HG03103 (cell line): ENCODE measurements around the gene PLEKHH3.

Source experiments
- ATAC-seq: cut with Tn5 transposase; IDR thresholded peaks from one replicate; pipeline ENCODE4 v1.9.1; 2021; ENCODE audit warnings: low read depth; ENCODE audit not compliant: unreplicated experiment

Gene PLEKHH3

DNA sequence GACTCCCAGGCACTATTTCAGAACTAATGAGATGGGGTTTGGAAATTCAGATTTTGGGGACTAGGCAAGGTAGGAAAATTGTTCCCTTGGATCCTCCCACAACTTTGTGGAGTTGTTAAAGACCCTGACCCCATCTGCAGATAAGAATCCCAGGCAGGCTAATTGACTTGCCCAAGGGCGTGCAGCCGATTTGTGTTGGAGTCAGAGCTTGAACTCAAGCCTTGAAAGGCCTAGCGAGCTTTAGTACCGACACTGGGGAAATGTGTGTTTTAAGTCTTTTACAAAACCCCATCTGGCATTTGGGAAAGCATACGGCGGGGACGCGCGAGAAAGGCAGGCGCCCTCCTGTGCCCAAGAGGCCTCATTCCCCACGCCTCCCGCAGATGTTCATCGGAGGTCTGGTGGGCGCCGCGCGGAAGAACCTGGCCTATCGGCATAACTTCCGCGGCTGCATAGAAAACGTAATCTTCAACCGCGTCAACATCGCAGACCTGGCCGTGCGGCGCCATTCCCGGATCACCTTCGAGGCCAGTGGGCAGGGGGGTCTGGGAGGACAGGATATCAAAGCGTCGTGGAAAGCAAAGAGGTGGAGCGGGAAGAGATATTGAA lies 9.8 kb upstream of the PLEKHH3 start:
- ATAC-seq, result no peak

DNA sequence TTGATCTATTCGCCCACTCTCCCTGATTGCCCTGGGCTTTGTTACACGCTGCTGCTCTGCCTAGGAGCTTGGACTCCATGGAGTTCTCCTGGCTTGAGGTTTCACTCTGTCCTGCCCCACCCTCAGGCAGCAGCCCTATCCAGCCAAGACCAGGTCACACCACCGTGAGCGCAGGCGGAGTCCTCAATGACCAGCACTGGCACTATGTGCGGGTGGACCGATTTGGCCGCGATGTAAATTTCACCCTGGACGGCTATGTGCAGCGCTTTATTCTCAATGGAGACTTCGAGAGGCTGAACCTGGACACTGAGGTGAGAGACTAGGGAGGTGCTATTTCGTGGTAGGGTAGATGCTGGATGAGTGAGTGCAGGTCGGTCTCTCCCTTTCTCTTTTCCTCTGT lies 9.0 kb upstream of the PLEKHH3 start:
- ATAC-seq, result no peak

DNA sequence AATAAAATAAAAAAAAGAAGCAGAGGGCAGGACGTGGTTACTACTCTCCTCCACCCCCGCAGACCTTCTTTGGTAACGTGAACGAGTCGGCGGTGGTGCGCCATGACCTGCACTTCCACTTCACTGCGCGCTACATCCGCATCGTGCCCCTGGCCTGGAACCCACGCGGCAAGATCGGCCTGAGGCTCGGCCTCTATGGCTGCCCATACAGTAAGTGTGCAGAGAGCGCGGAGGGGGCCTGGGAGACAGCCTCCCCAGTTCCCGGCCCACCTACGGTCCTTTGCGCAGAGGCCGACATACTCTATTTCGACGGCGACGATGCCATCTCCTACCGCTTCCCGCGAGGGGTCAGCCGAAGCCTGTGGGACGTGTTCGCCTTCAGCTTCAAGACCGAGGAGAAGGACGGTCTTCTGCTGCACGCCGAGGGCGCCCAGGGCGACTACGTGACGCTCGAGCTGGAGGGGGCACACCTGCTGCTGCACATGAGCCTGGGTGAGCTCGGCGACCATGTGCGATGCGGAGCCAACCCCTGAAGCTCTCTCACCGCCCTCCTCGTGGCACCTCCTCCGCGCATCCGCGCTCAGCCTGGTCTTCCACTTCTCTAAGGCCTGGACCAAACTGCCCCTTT lies 8.2 kb upstream of the PLEKHH3 start:
- ATAC-seq, result no peak

DNA sequence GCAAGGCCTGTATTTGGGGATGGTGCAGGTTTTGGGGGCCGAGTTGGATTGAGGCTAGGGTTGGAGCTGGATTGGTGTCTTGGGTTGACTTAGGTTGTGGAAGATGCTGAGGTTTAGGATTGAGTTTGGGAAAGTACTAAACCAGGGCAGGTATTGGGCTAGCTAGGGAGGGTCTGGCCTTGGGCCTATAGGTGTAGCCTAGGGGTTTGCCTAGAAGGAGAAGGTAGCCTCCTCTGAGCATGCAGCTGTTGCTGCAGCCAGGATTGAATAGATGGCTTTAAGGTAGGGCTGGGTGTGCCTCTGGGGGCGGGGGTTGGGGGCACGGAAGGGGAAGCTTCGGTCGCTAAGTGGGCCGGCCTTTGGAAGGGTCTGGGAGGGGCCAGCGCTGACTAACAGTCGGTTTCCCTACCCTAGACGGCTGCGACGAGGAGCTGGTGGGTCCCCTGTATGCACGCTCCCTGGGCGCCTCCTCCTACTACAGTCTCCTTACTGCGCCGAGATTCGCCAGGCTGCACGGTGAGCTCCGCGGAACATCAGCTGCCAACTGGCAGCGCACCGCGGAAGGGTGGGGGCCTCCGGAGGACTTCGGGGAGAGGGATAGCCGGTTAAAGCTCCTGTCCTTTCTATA lies 6.7 kb upstream of the PLEKHH3 start:
- no peak for ATAC-seq

DNA sequence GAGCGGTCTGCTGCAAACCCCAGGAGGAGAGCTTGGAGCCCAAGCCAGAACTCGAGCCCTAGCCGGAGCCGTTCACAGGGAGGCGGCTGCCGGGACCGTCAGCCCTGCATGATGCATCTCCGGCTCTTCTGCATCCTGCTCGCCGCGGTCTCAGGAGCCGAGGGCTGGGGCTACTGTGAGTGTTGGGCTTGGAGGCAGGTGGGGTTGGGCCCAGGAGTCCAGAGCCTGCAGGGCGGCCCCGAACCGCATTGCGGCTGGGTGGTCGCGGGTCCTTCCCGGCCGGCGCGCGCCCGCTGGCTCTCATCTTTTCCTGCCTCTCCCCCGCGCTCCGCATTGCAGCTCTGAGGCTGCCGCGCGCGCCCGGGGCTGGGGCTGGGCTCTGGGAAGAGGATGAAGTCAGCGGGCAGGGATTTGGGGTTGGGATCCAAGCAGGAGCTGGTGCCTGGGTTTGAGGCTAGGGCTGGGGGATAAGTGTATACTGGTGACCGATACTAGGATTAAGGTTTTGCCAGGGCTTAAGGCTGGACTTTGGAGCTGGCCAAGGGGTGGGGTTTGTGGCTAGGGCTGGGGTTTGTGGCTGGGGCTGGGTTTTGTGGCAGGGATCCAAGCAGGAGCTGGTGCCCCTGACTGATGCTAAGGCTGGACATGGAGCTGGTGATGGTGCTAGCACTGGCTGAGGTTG lies 6.1 kb upstream of the PLEKHH3 start:
- ATAC-seq, result no peak

DNA sequence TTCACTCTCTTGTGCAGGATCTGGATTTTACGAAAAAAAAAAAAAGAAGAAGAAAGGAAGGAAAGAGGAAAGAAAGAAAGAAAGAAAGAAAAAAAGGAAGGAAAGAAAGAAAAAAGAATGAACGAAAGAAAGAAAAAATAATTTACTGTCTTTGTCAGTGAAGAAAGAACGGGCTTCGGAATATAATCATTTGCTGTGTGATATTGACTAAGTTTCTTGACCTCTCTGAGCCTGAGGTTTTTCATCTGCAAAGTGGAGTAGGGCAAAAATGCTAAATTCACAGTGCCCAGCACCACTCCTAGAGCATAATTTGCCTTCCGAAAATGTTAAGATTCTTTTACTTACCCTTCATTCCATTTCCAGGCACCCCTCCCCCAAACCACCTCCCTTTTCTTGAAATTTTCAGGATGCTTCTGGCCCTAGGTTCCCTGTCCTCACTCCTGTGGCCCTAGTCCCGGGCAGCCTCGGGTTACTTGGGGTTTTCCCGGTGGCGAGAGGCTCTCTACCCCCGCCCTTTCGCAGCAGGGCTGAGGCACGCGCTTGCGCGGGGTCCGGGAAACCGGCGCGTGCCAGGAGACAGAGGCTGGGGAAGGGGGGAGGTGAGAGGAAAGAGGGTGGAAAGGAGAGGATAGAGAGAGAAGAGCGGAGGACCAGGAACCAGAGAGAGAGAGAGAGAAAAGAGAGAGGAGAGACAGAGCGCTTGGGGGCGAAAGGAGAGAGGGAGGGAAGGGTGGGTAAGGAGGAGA lies 5.4 kb upstream of the PLEKHH3 start, which contains the start of gene CNTNAP1:
Gene CNTNAP1, plus strand, starts transcription at position 556 of the 746 bp plus-strand sequence. CDS start 299 bp downstream, outside the sequence.
- no peak for ATAC-seq

DNA sequence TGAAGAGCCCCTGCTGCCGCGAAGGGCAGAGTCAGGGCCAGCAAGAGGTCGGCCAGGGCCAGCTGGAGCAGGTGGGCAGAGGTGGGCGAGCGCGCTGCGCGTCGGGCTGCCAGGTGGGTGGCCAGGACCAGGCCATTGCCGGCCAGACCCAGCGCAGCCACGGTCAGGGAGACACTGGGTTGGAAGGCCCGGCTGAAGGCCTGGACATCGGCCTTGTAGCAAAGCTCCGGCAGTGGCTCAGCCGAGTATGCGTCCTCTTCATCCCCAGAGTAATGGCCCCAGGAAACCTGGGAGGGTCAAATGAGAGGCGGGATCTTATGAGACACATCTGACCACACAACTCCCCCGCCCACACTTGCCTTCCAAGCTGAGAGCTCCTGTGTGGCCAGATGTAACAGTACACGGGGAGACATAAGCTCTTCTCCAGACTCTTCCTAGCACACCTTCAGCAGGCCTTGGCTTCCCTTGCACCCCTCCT lies 3.6 kb upstream of the PLEKHH3 start:
- no peak for ATAC-seq

DNA sequence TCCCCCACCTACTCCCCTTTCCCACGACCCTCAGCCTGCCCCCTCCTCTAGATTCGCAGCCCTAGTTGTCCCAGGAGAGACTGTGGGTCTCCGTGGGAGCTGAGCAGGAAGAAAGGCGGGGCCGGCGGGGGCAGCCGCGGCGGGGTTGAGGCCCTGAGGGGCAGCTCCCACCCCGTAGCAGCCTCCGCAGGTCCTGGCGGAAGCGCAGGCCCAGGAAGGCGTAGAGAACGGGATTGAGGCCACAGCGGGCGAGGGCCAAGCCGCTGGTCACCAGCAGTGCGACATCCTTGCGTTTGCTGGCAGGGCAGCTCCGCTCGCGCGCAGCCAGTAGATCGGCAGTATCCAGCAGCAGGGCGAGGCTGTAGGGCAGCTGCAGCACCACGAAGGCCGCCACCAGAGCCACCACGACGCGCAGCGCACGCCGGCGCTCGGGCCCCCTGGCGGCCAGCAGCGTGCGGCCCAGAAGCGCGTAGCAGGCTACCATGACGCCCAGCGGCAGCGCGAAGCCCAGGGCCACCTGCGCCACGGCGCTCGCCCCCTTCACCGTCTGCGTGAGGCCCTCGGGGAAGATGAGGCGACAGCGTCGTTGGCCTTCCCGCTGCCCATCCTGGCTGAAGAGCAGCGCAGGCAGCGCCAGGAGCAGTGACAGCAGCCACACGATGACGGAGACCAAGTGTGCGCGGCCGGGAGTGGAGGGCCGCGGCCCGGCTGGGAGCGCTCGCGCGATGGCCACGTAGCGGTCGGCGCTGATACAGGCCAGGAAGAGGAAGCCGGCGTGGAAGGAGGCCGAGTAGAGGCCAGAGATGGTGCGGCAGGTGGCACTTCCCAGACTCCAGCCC lies 2.9 kb upstream of the PLEKHH3 start:
- ATAC-seq, result no peak

DNA sequence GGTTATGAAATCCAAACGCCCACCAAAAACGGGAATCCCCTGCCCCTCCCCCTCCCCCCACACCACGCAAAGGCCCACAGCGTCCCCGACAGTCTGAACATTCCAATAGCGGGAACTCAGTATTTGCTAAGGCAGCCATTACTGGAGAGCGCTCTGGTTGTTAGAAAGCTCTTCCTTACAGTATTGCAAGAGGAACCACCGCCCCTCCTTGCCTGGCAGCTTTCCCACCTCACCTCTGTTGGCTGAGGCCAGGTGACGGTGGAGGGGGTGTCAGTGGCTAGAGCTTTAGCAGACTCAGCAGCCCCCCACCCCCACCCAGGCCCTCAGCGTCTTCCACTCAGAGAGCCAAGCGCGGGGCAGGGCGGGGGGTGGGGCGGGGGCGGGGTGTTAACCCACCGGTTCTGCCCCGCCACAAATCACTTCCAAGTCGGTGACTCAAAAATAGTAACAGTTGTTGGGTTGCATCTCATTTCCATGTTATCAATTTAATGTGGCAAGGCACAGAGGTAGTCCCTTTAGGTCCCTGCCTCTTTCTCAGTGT lies 2.2 kb upstream of the PLEKHH3 start:
- no peak for ATAC-seq

DNA sequence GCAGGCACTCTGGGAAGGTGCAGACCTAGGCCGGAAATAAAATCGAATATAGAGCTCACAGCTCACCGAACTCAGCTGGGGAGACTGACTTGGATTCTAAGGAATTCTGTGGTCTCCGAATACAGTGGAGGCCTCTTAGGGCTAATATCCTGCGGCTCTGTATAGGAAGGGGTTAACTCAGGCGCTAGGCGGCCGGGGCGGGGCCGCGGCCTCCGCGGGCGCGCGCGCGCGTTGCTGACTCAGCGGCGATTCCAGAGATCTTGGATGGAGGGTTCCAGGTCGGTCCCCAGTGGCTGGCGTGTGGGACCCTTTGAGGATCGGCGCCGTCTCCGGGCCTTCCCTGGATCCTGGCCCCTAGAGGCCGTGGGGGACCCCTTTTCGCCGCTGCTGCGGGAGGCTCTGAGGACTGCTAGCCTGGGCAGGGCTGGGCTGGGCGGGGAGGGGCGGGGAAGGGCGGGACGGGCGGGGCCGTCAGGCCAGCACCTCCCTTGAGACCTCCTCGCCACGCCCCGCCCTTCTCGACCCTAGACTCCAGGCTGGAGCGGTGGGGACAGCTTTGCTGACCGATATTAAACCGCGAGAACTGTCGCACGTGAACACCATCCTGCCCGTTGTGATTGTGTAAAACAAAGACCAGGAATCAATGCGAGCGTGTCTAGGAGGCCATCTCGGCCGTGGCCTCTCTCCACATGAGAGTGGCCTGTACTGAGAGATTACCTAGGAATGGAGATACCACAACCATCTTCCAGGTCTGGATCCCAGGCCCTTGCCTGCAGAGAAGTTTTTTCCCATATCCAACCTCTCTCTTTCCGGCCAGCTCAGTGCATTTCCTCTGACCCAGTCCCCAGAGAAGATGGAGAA lies 1.4 kb upstream of the PLEKHH3 start:
- no peak for ATAC-seq

DNA sequence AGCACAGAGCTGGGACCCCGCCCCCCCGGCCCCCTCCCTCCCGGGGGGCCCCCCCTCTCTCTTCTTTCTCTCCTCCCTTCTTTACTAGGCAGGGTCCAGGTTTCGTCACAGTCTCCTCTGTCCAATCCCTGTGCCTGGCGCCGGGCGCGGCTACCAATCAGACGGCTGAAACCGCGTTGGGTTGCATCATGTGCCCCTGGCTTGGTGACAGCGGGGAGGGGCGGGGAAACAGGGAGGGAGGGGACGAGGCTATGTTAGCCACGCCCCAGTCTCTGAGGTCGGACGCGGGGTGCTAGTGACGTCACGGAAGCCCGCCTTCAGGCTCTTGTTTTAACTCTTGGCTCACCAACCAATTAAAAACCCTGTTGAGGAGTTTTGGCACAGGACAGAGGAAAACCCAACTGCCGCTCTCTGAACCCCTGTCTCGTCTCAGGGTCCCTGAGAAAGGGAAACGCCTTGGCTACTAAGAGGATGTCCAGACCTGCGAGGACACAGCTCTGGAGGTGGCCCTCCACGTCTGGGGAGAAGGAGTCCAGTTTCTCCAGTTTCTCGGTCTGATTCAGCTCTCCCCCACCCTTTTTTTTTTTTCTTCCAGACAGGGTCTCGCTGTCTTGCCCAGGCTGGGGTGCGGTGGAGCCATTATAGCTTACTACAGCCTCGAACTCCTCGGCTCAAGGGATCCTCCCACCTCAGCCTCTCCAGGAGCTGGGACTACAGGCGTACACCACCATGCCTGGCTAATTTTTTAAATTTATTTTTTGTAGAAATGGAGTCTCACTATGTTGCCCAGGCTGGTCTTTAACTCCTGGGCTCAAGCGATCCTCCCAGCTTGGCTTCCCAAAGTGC lies 441 bp upstream of the PLEKHH3 start:
- ATAC-seq, result peak; percentile 53

DNA sequence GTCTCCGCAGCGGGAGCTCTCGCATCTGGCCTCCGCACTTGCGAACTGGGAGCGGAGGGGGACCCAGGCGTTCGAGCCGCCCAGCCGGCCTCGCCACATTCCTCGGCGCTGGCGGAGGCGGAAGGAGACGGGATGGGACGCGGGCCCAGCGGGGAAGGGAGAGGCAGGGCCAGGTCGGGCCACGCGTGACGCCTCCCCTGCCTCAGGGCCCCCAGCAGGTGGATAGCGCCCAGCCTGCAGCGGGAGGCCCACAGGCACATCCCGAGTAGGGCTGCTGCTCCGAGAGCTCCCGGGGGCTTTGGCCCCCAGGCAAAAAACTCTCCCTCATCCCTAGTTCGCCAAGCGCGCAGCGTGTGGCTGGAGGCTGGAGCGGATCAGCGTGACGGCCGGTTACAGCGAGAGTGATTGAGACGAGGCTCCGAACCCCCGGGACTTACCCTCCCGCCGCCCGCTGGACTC lies 800 bp downstream of the PLEKHH3 start:
- no peak for ATAC-seq

DNA sequence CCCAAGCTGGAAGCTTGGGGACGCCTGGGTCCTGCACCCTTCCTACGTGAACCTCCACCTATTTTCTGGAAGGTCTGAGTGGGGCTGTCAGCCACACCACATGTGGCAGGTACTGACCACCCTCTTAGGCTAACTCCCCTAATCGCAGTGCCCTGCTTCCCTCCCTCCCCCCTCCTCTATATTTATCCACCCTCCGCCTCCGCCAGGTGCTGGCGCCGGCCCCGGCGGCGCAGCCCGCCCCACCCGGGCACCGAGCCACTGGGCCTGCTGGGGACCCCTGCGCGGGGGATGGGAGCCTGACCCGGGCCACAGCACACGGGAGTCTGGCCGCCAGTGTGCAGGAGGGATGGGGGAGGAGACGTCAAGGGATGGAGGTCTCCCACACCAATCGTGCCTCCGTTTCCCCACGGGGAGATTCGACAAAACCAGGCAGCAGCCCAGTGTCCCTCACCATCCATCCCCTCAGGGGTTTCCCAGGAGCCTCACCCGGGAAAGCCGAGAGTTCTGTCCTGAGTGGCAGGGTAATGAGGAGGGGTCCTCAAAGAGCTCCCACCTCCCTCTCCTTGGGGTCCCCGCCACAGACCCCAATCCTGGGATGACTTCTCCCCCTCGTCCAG lies 1.3 kb downstream of the PLEKHH3 start:
- ATAC-seq, result no peak

DNA sequence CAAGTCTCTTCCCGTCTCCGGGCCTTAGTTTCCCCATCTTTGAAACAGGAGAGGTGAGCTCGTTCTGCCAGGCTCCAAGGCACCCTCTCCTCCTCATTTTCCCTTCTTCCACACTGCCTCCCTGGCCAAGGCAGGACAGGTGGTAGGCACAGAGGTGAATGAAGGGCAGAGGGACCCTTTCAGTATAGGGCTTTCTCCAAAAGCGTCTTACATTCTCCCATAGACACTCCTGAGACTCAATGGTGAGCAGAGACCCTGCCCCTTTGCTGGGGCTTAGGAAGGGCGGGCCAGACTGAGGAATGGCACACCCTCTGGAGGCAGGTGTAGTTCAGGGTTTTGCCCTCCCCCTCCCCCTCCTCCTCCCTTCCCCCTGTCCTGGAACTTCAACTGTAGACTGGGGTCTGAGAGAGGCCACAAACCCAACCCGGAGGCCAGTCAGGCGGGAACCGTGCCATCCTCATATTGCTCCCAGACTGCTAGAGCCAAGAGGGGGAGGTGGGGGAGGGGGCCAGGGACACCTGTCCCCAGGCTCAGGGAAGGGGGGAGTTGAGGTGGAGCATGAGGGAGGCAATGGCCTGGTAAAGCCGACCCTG lies 1.9 kb downstream of the PLEKHH3 start:
- ATAC-seq, result no peak

DNA sequence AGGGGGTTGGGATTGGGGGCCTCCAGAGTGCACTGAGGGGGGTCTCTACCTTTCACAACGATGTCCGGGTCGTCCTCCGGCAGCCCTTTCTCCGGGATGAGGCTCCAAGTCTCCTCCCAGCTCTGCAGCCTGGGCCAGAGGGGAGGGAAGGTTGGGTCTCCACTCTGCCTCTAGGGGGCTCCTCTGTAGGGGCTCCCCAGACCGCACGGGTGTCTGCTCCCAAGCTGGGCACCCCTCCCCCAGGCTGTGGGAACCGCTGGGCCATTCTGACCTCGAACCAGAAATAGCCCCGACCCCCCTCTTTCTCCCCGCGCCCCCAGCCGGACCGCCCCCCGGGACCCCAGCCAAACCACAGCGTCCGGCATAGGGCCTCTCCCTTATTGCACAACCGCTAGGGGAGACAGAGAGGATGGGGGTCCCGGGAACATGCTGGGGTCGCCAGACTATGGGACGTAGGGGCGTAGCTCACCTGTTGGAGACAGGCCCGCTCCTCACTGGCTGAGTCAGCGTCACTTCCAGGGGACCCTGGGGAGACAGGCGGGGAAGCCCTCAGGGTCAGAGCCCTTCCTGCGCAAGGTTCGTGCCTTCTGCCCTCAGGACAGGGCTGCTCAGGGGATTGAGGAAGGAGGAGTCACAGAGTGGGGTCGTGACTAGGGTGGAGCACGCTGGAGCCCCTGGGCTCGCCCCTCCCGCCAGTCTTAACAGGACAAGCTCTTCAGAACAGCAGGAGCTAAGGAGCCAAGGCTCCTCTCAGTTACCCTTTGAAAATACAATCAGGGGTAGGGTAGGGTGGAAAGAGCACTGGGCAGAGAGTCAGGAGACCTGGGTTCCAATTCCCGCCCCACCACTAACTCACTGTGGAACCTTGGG lies 2.7 kb downstream of the PLEKHH3 start:
- no peak for ATAC-seq
